HepG2 (cell line): ENCODE results near the gene ANAPC16. TPM values are rescaled to one million over a fixed set of nuclear protein-coding genes. Genes with fewer than 3 reads are reported as not detected.

Source experiments
- BRD4 ChIP-seq: sonication (generic); formaldehyde crosslinking; IDR thresholded peaks from 2 replicates; pipeline ENCODE4 v1.4.0; 2020; ENCODE audit warnings: missing genetic modification reagents
- EP300 ChIP-seq, 3 experiments: sonication (generic) in 1 of 3; formaldehyde crosslinking in 1 of 3; IDR thresholded peaks; 2 replicates each; pipeline versions ENCODE4 v1.5.1 to v1.6.1; 2011 to 2020; ENCODE audit warnings: low read depth in 2 of 3, low read length in 2 of 3, borderline replicate concordance in 1 of 3, improper control_type of control experiment in 1 of 3, mild to moderate bottlenecking in 1 of 3, missing genetic modification reagents in 1 of 3, moderate library complexity in 1 of 3
- FOXO1 ChIP-seq: sonication (generic); formaldehyde crosslinking; IDR thresholded peaks from 2 replicates; pipeline ENCODE4 v1.4.0; 2020; ENCODE audit warnings: missing genetic modification reagents
- HDAC1 ChIP-seq: sonication (generic); formaldehyde crosslinking; IDR thresholded peaks from 2 replicates; pipeline ENCODE4 v1.5.1; 2020; ENCODE audit warnings: mild to moderate bottlenecking, missing genetic modification reagents
- SRY ChIP-seq: sonication (generic); formaldehyde crosslinking; IDR thresholded peaks from 2 replicates; pipeline ENCODE4 v1.8.0; 2022; ENCODE audit warnings: mild to moderate bottlenecking, missing genetic modification reagents
- STAT5B ChIP-seq: sonication (generic); formaldehyde crosslinking; IDR thresholded peaks from 2 replicates; pipeline ENCODE4 v1.4.0; 2020; ENCODE audit warnings: missing genetic modification reagents
- U2AF1 ChIP-seq: fragments of 200-400 bp; formaldehyde crosslinking; optimal IDR thresholded peaks from 2 replicates; pipeline ENCODE3; 2017; ENCODE audit warnings: mild to moderate bottlenecking, low read depth, low read length
- XRCC5 ChIP-seq: fragments of 200-400 bp; formaldehyde crosslinking; optimal IDR thresholded peaks from 2 replicates; pipeline ENCODE3; 2017; ENCODE audit warnings: mild to moderate bottlenecking, low read length
- ZEB1 ChIP-seq: IDR thresholded peaks from 2 replicates; pipeline ENCODE4 v1.6.1; 2012; ENCODE audit warnings: mild to moderate bottlenecking, low read depth, inconsistent platforms; ENCODE audit not compliant: insufficient replicate concordance
- ZNF484 ChIP-seq: sonication (generic); formaldehyde crosslinking; IDR thresholded peaks from 2 replicates; pipeline ENCODE4 v1.5.1; 2020; ENCODE audit warnings: mild to moderate bottlenecking, low read depth, missing genetic modification reagents, borderline replicate concordance
- ZNF619 ChIP-seq: sonication (generic); formaldehyde crosslinking; IDR thresholded peaks from 2 replicates; pipeline ENCODE4 v1.4.0; 2020; ENCODE audit warnings: mild to moderate bottlenecking, missing genetic modification reagents
- ZNF709 ChIP-seq: sonication (generic); formaldehyde crosslinking; IDR thresholded peaks from 2 replicates; pipeline ENCODE4 v1.5.0; 2020; ENCODE audit warnings: mild to moderate bottlenecking, missing genetic modification reagents
- polyA plus RNA-seq, 8 experiments: library from polyadenylated mRNA; depleted of rRNA in 3 of 8; stranded (reverse) in 7 of 8; unstranded in 1 of 8; fragments of >200 nt; fragmentation: Illumina TruSeq in 4 of 8; extraction: Trizol in 4 of 8; gene quantifications; 2 replicates each; pipeline versions ENCODE4 v1.2.1 to v1.2.3, GENCODE V29; 2011 to 2016; ENCODE audit warnings: low read depth in 4 of 8, missing spikeins in 1 of 8, mixed read lengths in 1 of 8; ENCODE audit not compliant: insufficient read depth in 1 of 8
- total RNA-seq, 5 experiments: library from RNA; depleted of rRNA; stranded (reverse); fragments of >200 nt; fragmentation: Illumina TruSeq; extraction: Trizol; gene quantifications; 2 replicates each; pipeline ENCODE4 v1.2.3, GENCODE V29; 2016; ENCODE audit warnings: low read depth in 1 of 5
- TF ChIP-seq, protein P1 (sequence below): sonication (generic); formaldehyde crosslinking; IDR thresholded peaks from one replicate; pipeline ENCODE4 v1.5.1; 2020; ENCODE audit warnings: mild to moderate bottlenecking, missing genetic modification reagents; ENCODE audit errors: not compliant biosample characterization
- TF ChIP-seq, protein P2 (sequence below): sonication (generic); formaldehyde crosslinking; IDR thresholded peaks from 2 replicates; pipeline ENCODE4 v1.4.0; 2020; ENCODE audit warnings: missing genetic modification reagents
- TF ChIP-seq, protein P3 (sequence below): conservative IDR thresholded peaks from 2 replicates; pipeline ENCODE4 v1.6.1; 2018; ENCODE audit warnings: missing genetic modification reagents
- TF ChIP-seq, protein P4 (sequence below): sonication (generic); formaldehyde crosslinking; IDR thresholded peaks from 2 replicates; pipeline ENCODE4 v1.8.1; 2023; ENCODE audit warnings: missing genetic modification reagents, mild to moderate bottlenecking, borderline replicate concordance
- TF ChIP-seq, protein P5 (sequence below): sonication (generic); formaldehyde crosslinking; IDR thresholded peaks from 2 replicates; pipeline ENCODE4 v1.5.1; 2020; ENCODE audit warnings: mild to moderate bottlenecking, moderate library complexity, missing genetic modification reagents

The ANAPC16 gene
- total and polyA plus RNA-seq, 2 of the 13 experiments (the other 11 are each of a cell fraction or from before 2014, with no cell fraction given), result 74.8 to 89.4 TPM

DNA sequence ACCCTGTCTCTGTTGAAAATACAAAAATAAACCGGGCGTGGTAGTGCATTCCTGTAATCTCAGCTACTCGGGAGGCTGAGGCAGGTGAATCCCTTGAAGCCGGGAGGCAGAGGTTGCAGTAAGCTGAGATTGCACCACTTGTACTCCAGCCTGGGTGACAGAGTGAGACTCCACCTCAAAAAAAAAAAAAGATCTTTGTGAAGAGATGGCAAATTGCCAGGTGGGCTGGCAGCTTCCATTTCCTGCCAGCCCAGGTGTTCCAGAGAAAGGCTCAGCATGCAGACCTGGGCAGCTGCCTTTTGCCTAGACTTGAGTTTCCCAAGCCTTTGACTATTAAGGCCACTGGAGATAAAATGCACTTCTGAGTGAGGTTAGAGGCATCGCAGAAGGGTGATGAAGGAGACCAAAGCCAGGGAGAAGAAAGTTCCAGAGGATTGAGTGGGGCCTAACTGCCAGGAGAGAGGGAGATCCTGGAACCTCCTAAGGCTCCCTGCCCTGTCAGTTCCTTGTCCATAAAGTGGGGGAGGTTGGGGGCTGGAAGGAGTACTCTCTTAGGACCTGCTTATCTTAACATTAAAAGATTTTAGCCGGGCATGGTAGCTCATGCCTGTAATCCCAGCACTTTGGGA lies 47.9 kb downstream of the ANAPC16 start (continued):
- TF ChIP-seq, protein P1, sequence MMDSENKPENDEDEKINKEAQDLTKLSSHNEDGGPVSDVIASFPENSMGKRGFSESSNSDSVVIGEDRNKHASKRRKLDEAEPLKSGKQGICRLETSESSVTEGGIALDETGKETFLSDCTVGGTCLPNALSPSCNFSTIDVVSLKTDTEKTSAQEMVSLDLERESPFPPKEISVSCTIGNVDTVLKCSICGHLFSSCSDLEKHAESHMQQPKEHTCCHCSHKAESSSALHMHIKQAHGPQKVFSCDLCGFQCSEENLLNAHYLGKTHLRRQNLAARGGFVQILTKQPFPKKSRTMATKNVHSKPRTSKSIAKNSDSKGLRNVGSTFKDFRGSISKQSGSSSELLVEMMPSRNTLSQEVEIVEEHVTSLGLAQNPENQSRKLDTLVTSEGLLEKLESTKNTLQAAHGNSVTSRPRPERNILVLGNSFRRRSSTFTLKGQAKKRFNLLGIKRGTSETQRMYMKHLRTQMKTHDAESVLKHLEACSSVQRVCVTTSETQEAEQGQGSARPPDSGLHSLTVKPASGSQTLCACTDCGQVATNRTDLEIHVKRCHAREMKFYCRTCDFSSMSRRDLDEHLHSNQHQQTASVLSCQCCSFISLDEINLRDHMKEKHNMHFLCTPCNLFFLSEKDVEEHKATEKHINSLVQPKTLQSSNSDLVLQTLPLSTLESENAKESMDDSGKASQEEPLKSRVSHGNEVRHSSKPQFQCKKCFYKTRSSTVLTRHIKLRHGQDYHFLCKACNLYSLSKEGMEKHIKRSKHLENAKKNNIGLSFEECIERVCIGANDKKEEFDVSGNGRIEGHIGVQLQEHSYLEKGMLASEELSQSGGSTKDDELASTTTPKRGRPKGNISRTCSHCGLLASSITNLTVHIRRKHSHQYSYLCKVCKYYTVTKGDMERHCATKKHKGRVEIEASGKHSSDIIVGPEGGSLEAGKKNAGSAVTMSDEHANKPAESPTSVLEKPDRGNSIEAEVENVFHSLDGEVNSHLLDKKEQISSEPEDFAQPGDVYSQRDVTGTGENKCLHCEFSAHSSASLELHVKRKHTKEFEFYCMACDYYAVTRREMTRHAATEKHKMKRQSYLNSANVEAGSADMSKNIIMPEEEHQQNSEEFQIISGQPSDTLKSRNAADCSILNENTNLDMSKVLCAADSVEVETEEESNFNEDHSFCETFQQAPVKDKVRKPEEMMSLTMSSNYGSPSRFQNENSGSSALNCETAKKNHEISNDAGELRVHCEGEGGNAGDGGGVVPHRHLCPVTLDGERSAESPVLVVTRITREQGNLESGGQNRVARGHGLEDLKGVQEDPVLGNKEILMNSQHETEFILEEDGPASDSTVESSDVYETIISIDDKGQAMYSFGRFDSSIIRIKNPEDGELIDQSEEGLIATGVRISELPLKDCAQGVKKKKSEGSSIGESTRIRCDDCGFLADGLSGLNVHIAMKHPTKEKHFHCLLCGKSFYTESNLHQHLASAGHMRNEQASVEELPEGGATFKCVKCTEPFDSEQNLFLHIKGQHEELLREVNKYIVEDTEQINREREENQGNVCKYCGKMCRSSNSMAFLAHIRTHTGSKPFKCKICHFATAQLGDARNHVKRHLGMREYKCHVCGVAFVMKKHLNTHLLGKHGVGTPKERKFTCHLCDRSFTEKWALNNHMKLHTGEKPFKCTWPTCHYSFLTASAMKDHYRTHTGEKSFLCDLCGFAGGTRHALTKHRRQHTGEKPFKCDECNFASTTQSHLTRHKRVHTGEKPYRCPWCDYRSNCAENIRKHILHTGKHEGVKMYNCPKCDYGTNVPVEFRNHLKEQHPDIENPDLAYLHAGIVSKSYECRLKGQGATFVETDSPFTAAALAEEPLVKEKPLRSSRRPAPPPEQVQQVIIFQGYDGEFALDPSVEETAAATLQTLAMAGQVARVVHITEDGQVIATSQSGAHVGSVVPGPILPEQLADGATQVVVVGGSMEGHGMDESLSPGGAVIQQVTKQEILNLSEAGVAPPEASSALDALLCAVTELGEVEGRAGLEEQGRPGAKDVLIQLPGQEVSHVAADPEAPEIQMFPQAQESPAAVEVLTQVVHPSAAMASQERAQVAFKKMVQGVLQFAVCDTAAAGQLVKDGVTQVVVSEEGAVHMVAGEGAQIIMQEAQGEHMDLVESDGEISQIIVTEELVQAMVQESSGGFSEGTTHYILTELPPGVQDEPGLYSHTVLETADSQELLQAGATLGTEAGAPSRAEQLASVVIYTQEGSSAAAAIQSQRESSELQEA (CRISPR knock-in tag), result no peak
- TF ChIP-seq ZNF619 (CRISPR knock-in tag) (no peak), ZEB1 (peak; percentile 69), HDAC1 (CRISPR knock-in tag) (no peak), FOXO1 (CRISPR knock-in tag) (no peak), ZNF709 (CRISPR knock-in tag) (no peak), U2AF1 (no peak), SRY (CRISPR knock-in tag) (no peak), EP300 (IDR thresholded peaks at IDR 0.05; ENCODE audit: low read depth in 2 of 2, low read length in 2 of 2) (peak in 1 of 2 experiments; percentile 41; a peak in 2 of 4 replicates), EP300 (CRISPR knock-in tag; IDR thresholded peaks at IDR 0.05; ENCODE audit: borderline replicate concordance) (no peak), STAT5B (CRISPR knock-in tag) (no peak), ZNF484 (CRISPR knock-in tag) (no peak), XRCC5 (no peak), BRD4 (no peak)
- TF ChIP-seq, protein P2, sequence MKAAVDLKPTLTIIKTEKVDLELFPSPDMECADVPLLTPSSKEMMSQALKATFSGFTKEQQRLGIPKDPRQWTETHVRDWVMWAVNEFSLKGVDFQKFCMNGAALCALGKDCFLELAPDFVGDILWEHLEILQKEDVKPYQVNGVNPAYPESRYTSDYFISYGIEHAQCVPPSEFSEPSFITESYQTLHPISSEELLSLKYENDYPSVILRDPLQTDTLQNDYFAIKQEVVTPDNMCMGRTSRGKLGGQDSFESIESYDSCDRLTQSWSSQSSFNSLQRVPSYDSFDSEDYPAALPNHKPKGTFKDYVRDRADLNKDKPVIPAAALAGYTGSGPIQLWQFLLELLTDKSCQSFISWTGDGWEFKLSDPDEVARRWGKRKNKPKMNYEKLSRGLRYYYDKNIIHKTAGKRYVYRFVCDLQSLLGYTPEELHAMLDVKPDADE (CRISPR knock-in tag), result no peak
- TF ChIP-seq, protein P3, sequence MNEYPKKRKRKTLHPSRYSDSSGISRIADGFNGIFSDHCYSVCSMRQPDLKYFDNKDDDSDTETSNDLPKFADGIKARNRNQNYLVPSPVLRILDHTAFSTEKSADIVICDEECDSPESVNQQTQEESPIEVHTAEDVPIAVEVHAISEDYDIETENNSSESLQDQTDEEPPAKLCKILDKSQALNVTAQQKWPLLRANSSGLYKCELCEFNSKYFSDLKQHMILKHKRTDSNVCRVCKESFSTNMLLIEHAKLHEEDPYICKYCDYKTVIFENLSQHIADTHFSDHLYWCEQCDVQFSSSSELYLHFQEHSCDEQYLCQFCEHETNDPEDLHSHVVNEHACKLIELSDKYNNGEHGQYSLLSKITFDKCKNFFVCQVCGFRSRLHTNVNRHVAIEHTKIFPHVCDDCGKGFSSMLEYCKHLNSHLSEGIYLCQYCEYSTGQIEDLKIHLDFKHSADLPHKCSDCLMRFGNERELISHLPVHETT (CRISPR knock-in tag), result no peak
- TF ChIP-seq, protein P4, sequence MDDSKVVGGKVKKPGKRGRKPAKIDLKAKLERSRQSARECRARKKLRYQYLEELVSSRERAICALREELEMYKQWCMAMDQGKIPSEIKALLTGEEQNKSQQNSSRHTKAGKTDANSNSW, result no peak
- TF ChIP-seq, protein P5, sequence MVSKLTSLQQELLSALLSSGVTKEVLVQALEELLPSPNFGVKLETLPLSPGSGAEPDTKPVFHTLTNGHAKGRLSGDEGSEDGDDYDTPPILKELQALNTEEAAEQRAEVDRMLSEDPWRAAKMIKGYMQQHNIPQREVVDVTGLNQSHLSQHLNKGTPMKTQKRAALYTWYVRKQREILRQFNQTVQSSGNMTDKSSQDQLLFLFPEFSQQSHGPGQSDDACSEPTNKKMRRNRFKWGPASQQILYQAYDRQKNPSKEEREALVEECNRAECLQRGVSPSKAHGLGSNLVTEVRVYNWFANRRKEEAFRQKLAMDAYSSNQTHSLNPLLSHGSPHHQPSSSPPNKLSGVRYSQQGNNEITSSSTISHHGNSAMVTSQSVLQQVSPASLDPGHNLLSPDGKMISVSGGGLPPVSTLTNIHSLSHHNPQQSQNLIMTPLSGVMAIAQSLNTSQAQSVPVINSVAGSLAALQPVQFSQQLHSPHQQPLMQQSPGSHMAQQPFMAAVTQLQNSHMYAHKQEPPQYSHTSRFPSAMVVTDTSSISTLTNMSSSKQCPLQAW, result peak; percentile 36; the same call in 1 of the 2 replicates
